Spleen (tissue), 7 donors: ENCODE results near the gene SUMO3.

Source experiments
- CTCF ChIP-seq, 11 experiments: fragments of 200-600 bp in 7 of 11; fragments of 450-650 bp in 4 of 11; sonication (generic) in 4 of 11; IDR thresholded peaks in 8 of 11; conservative IDR thresholded peaks in 3 of 11; 1 replicate in 7 of 11; 2 replicates in 4 of 11; pipeline versions ENCODE4 v1.4.0 to v1.8.0; 2016 to 2021; ENCODE audit warnings: antibody characterized with exemption in 11 of 11, inconsistent platforms in 4 of 11, mild to moderate bottlenecking in 1 of 11
- POLR2A ChIP-seq, 3 donors: fragments of 450-650 bp; IDR thresholded peaks; one replicate each; pipeline ENCODE4 v1.5.1; 2017; ENCODE audit warnings: antibody characterized with exemption in 3 of 3, mild to moderate bottlenecking in 1 of 3
- POLR2AphosphoS5 ChIP-seq, 3 donors: sonication (generic); formaldehyde crosslinking; IDR thresholded peaks; one replicate each; pipeline ENCODE4 v1.5.1; 2017; ENCODE audit warnings: antibody characterized with exemption in 3 of 3
- donor health status: DM: no; HTN: no; CAD: no; lungs with moderate emphysema.
- donor health status: DM: no; HTN: no; CAD: no.
- donor health status: DM: no; HTN: no; CAD: no.

GRCh38 chr21:44833663-44834062 is 15.8 kb upstream of the SUMO3 start:
- TF ChIP-seq CTCF (IDR thresholded peaks at IDR 0.05 in 8 of 11, conservative IDR thresholded peaks at IDR 0.05 in 3 of 11) (no peak), POLR2AphosphoS5 (IDR thresholded peaks at IDR 0.05) (no peak), POLR2A (IDR thresholded peaks at IDR 0.05) (no peak)
